ENCODE measurements around the gene IGFLR1. TPM values are rescaled to one million over a fixed set of nuclear protein-coding genes. Genes with fewer than 3 reads are reported as not detected.

IGFLR1 gene
- total RNA-seq, 1 donor from 2014 or later: 35.2 TPM

DNA sequence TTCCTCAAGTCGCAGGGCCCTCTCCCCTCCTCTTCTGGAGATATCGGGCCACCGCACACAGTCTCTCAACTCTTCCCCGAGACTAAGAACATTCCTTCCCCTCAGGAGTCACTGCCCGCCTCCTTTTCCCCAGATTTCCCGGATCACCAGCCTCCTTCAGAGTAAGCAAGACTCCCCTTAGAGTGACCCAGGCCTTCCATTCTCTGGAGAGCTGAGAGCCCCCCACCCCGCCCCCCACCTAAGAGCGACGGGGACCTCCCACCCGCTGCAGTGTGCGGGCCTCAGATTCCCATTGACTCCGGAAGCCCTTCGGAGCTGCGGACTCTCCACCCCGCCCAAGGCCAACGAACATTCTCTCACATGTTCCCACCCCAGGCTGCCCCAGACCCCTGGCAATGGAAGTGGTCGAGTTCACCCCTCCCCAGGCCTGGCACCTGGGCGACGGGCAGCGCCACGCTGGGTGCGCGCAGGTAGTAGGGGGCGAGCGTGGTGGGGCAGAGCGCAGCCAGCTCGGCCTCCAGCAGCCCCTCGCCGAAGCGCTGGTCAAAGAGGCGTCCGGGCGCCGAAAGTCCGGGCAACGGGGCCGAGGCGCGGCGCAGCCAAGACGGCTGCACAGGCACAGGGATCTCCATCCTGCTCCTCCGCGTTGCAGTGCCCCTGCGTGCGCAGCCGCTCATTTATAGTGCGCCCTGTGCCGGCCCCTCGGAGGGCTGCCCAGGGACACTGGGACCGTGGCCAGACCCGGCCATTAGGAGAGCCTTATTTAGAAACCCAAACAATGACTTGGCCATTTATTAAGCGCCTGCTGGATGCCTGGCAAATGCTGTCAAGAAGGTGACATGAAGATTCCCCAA, 14.4 kb upstream of the IGFLR1 start, which contains the start of gene HSPB6:
TSS of gene HSPB6 (minus strand) at position 653 of the 854 bp plus-strand sequence. CDS start at position 632, 21 bp downstream.
- intact Hi-C loops (cut with micrococcal nuclease): loop anchor here (1.0 kb wide), 1 partner anchor 19 kb away; the partner anchor contains the start of gene ARHGAP33

DNA sequence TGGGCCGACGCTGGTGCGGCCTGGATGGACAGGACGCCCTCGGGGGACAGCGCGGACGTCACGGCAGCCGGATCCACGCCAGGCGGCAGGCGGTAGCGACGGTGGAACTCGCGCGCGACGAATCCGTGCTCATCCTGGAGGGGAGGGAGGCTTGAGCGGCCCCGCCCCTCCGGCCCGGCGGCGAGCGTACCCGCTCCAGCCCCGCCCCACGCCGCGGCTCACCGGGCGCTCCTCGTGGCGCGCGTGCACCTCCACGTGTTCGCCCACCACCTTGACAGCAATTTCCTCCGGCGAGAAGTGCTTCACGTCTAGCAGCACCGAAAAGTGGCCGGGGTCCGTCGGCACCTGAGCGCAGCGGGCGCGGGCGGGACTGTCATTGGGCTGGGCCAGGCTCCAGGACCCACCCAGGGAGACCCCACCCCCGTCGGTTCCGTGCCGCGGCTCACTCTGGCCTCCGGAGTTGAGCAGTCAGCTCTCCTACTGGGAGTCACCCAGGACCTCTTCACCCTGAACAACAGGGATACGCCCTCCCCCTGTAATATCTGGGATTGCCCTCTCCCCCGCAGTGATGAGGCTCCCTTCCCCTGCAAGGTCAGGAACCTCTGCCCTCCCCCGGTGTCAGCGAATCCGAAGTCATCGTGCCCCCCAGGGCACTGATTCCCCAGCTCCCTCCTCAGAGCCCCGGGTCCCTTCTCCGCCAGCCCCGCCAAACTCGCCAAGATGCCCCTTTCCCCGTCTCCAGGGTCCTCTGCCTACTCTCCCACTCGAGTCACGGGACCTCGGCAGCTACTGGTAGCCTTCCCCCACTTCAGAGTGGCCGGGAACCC, 13.5 kb upstream of the IGFLR1 start:
- intact Hi-C loops (cut with micrococcal nuclease): no loop called here

DNA sequence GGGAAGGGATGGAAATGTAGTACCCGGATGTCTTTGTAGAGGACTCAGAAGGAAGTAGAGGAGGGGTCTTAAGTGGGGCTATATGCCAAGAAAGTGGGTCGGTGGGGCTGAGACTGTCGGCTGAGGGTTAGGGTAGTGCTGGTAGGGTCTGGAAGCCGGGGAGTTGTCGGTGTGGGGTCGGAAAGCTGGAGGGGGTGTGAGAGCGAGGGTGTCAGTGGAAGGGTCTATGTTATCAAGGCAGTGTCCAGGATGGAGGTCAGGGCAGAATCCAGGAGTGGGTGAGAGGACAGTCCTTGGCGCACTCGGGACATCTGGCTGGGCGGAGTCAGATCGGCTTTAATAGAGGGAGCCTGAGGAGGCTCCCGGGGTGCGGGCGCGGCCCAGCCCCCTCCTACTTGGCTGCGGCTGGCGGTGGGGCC, 12.9 kb upstream of the IGFLR1 start:
- intact Hi-C loops (cut with micrococcal nuclease): no loop called here

DNA sequence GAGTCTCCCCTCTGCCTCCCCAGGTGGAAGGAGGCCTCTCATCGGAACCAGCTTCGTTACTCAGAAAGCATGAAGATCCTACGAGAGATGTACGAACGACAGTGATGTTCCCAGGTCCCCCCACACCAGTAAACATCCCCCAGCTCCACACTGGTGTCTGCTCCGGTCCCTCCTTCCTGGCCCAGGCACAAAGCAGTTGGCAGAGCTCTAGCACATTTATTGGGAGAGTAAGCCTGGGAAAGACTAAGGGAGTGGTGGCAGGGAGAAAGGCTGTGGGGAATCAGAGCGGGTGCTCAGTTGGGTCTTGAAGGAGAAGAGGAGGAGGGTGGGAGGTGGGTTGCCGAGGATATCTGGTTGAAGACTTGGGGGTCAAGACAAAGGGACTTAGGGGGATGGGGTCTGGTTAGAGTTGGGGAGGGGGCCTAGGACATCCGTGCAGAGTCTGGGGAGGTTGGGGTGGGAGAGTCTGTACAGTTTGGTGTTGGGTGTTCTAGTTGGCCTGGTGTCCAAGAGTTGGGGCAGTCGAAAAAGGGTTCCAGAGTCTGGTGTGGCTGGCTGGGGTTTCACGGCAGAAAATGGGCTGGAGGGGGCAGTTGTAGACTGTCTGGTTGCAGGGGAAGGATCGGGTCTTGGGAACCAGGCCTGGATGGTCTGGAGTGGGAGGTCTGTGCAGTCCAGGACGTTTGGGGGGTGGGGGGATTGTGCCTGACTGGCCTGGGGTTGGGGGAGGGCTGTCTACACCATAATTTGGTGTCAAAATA, 12.3 kb upstream of the IGFLR1 start:
- intact Hi-C loops (cut with micrococcal nuclease): no loop called here

DNA sequence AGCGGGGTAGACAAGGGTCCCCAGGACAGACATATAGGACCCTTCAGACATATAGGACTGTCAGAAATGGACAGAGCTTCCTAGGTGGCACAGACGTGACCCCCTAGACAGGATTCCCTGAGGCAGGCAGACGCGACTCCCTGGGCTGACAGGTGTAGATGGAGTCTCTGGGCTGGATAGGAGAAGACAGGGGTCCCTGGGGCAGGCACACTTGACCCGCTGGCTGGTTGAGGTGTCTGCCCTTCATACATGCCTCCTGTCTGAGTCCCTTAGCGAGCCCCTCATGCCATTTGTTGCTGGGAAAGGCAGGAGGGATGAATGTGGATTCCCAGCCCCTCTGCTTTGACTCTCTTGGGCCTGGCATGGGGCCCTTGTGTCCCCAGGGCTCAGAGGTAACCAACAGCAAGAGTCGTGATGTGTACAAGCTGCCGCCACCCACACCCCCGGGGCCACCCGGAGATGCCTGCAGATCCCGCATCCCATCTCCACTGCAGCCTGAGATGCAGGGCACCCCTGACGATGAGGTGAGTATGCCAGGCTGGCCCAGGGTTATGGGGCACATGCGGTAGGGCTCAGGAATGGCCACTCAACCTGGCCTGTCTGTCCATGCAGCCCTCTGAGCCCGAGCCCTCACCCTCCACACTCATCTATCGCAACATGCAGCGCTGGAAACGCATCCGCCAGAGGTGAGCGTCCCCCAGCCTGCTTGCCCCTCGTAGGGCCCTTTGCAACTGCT, 11.6 kb upstream of the IGFLR1 start:
- intact Hi-C loops (cut with micrococcal nuclease): no loop called here

DNA sequence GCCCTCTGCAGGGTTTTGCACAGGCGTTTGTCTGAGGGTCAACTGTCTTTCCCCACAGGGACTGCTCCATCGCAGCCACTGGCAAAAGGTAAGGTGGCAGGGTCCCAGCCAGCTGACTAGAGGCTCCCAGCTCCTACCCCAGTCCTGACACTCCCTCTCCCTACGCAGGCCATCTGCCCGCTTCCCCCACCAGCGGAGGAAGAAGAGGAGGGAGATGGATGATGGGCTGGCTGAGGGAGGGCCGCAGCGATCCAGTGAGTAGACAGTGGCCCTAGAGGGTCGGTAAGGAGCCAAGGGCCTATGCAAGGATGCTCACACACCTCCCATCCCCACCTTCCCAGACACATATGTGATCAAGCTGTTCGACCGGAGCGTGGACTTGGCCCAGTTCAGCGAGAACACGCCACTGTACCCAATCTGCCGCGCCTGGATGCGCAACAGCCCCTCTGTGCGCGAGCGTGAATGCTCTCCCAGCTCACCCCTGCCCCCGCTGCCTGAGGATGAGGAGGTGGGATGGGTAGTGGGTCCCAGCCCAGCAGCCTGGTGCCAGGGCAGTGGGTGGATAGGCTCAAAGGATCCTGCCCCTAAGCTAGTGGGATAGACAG, 10.6 kb upstream of the IGFLR1 start:
- intact Hi-C loops (cut with micrococcal nuclease): no loop called here

DNA sequence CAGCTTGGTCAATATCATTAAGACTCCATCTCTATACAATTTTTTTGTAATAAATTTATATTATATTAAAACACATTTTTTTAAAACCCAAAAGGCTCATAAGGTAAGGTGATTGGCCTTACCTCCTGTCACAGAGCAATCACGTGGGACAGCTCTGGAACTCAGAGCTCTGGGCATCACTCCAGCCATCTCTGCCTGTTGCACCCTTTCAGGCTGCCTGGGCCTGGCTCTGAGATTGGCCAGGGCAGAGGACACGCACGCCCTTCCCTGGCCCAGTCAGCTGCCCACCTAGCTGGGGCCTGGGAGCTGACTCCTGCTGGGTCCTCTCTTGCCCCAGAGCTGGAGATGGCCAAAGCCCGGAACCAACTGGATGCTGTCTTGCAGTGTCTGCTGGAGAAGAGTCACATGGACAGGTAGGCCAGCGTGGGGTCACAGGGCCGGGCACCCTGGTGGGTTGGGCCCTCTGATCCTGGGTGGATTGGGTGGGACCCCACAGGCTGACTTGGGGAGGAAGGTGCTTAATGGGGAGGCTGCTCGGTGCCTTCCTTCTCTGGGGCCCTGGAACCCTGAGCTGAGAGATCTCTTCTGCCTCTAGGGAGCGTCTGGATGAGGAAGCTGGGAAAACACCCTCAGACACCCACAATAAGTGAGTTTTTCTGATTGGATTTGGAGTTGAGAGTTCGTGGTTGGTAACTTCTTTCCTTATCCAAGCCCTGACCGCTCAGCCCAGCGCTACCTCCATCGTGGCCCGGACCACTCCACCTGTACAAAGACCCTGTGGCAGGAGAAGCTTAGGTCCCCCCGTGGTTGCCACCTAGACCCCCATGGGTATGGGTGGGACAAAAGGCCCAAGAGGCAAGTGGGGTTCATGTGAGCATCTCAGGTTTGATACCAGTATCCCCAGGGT, 9.8 kb upstream of the IGFLR1 start:
- intact Hi-C loops (cut with micrococcal nuclease): no loop called here

DNA sequence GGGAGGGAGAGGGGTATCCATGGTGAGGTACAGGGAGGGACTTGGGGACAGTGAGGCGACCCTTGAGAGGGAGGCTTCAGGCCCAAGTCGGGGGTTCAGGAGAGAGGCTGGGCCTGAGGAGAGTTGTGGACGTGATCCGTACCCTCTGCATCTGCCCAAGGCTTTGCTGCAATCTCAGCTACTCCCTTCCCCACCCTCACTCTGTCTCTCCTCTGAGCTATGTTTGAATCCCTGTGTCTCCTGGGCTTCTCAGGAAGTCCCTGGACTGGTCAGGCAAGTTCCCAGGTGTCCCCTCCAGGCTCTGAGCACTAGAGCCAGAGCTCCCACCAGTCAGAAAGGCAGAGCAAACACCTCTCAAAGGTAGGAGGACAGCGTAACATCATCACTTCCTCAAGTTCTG, 7.9 kb upstream of the IGFLR1 start:
- intact Hi-C loops (cut with micrococcal nuclease): no loop called here

DNA sequence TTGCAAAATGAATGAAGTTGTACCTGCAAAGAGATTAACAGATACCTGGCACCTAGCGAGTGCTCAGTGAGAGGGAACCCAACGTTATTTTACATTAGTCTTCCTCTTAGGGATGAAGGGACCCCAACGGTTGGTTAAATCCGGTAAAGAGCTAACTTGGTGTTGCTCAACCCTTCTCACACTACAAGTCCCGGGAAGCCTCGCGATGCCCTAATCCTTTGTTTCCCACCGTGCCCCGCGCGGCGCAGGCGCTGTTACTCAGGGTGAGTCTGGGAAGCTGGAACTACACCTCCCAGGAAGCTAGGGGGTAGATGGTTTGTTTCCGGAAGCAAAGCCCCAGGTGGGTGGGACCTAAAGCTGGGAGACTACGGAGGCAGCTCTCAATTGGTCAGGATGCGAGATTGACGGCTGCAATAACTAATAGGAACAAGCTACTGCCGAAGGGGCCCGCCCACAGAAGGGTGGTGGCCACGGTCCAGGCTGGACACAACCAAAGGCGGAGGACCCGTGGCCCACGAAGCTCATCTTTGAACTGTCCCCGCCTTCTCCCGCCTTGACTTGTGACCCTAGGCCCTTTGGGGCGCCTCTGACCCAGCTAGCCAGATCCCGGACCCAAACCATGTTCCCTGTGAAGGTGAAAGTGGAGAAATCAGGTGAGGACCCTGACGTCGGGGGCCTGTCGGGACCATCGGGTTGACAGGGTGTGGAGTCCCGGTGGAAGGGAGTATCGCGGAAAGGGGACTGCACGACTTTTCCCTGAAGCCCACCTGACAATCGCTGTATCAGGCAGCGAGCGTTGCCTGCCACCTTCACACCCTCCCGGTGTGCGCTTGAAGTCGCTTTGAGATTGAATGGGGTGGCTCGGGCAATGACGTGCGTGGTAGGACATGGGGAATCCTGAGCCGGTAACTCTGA, 6.1 kb upstream of the IGFLR1 start, which contains the start of gene LIN37:
TSS of gene LIN37 (plus strand) at position 471 of the 915 bp plus-strand sequence. CDS start at position 620, 149 bp downstream.
- intact Hi-C loops (cut with micrococcal nuclease): loop anchor here (1.0 to 10.0 kb wide), 5 partner anchors 10 to 366 kb away; partner anchors contain the start of genes ALKBH6, OVOL3, POLR2I and PROSER3

DNA sequence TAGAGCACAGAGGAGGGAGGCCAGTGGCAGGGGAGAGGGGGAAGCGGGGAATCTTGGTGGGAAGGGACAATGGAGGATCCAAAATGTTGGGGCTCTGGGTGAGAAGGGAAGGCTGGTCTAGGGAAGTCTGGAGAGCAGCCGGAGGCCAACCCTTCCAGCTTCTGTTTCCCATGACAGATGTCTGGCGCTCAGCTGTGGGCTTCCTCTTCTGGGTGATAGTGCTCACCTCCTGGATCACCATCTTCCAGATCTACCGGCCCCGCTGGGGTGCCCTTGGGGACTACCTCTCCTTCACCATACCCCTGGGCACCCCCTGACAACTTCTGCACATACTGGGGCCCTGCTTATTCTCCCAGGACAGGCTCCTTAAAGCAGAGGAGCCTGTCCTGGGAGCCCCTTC, 4.3 kb upstream of the IGFLR1 start:
- intact Hi-C loops (cut with micrococcal nuclease): loop anchor here (10.0 kb wide), 1 partner anchor 368 kb away; the partner anchor contains the start of genes OVOL3, POLR2I and TBCB

DNA sequence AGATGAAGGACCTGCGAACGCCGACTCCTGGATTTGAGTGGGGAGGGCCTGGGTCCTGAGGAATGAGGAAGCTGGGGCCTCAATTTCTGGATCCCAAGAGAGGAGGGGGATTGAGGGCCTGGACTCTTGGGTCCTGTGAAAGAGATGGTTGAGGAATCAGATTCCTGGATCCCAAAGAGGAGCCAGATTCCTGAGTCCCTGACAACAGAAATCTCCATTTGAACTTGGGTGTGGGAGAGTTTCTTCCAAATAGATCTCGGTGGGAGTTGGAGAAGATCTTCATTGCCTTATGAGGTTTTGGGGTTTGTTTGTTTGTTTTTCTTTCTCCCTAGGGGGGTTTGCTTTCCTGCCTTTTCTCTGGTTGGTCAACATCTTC, 3.8 kb upstream of the IGFLR1 start:
- intact Hi-C loops (cut with micrococcal nuclease): loop anchor here (10.0 kb wide), 1 partner anchor 369 kb away; the partner anchor contains the start of genes OVOL3, POLR2I and TBCB

DNA sequence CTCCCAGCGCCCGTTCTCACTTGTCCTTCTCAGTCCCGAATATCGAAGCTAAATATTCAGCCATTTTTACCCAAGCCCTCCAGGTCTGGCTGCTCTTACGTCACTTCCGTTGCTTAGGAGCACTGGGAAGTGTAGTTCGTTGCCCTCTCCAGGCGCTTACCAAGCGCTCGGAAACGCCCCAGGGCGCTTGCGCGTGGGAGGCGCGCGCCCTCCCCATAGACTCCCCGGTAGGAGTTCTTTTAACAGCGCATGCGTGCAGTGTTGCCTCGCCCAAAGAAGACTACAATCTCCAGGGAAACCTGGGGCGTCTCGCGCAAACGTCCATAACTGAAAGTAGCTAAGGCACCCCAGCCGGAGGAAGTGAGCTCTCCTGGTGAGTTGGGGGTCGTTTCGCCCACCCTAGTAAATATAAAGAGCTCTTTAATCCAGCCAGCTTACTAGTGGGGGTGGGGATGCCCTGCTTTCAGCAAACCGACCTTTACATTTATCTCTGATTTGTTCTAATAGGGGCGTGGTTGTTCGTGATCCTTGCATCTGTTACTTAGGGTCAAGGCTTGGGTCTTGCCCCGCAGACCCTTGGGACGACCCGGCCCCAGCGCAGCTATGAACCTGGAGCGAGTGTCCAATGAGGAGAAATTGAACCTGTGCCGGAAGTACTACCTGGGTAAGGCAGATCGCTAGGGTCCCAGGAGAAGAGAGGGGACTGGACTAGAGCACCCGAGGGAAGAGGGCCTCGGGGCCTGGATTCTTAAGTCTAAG, 3.3 kb upstream of the IGFLR1 start, which contains the start of the genes PSENEN and U2AF1L4:
TSS of gene PSENEN (plus strand) at position 324 of the 759 bp plus-strand sequence. CDS start at position 604, 280 bp downstream.
TSS of gene U2AF1L4 (minus strand) at position 91 of the 759 bp plus-strand sequence. CDS start at position 64, 27 bp downstream.
- intact Hi-C loops (cut with micrococcal nuclease): loop anchor here (1.0 to 10.0 kb wide), 6 partner anchors 29 to 369 kb away; partner anchors contain the start of genes ARHGAP33, HCST, OVOL3 and POLR2I

DNA sequence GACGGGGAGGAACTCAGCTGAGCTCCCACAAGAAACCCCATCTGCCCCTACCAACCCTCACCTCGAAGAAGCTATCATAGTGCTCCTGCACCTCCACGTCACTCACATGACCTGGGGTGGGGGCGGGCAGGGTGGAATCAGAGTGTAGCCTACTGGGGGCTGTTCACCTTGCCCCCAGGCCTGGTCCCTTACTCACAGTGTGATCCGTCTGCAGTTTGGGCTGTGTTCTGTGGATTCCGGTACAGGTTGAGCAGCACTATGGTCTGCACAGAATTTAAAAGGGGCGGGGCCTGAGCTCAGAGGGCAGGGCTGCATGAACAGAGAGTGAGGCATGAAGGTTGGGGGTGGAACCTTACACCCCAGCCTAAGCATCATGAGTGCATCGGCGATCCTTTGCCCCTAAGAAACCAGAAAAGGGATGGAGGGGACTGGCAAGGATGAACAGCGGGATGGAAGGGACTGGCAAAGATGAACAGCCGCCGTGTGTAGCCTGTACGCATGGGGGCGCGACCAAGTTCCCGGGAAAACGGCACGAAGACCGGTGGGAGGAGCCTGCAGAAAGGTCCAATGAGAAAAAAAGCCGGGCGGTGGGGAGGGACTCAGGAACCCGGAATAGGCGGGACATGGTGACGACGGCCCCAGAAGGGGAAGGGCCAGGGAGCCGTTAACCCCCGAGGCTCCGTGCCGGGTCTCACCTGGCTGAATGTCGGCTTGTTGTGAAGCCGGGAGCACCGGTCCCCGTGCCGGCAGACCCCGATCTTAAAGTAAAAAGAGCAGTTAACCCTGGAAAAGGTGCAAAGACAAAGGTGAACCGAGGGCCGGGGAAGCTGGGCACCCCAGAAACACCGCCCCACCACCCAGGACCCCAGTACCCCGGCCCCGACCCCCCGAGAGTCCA, 2.4 kb upstream of the IGFLR1 start:
- intact Hi-C loops (cut with micrococcal nuclease): loop anchor here (1.0 to 10.0 kb wide), 7 partner anchors 28 to 370 kb away; partner anchors contain the start of genes ARHGAP33, HCST, OVOL3 and POLR2I

DNA sequence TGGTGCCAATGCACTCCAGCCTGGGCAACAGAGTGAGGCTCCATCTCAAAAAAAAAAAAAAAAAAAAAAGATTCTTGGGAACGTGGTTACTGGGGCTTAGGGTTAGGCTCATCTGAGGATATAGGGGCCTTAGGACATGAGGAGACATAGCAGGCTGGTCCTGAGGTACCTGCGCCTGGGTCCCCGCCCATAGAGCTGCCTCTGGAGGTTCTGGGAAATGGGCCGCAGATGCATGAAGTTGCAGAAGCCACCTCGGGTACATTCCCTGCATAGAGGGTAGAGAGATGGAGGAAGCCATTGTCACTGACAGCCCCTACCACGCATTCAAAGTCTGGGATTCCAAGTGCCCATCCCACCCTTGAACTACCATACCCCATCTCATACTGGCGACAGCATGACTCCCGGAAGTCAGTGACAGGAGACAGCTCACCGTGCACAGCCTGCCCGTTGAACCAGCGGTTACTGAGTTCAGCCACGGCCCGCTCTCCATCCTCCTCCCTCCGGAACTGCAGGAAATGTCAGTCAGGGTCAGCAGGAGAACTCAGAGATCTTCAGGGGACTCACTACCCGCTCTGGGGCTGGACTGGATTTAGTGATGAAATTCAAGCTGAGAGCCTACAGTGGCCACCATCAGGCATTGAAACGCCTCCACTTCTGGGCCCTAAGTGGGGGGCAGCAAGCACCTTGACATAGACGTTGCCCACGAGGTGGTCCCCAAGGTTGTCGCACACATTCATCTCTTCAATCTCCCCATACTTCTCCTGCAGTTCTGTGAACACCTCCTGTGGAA, 1.6 kb upstream of the IGFLR1 start:
- intact Hi-C loops (cut with micrococcal nuclease): loop anchor here (2.0 to 10.0 kb wide), 5 partner anchors 27 to 371 kb away; partner anchors contain the start of genes HCST, OVOL3, POLR2I and RBM42

All from T-helper 2 cell treated with Interferon-gamma antibody and Interleukin-4, amounts not matched to agents 100 ng/mL and 5 ng/mL, for 36 hours (primary cell).